ENCODE measurements around the gene SH2B3.

- TF ChIP-seq EZH2 (IDR thresholded peaks at IDR 0.05), result no peak
- TF ChIP-seq POLR2AphosphoS5 (IDR thresholded peaks at IDR 0.05; ENCODE audit: borderline replicate concordance, low read depth, low read length), result no peak
Observed at GRCh38 chr12:111445726-111446581, 40.2 kb downstream of the SH2B3 start.
